ENCODE results near the gene C17orf75. TPM values are rescaled to one million over a fixed set of nuclear protein-coding genes. Genes with fewer than 3 reads are reported as not detected.

The C17orf75 gene
- total RNA-seq, 1 donor from 2014 or later = 16.2 TPM

GRCh38 chr17:32383926-32384434, 42.0 kb upstream of the C17orf75 start:
- H3K27me3 Mint-ChIP-seq (ENCODE audit: low read depth, unreplicated experiment) = no peaks in the 10 kb centered on the region
- H3K4me3 Mint-ChIP-seq (ENCODE audit: unreplicated experiment) = no peak overlapping the region
- FAIRE-seq (no peak), DNase-seq (ENCODE audit: low read depth) (no peak)
- TF ChIP-seq CTCF (IDR thresholded peaks at IDR 0.05; ENCODE audit: insufficient read depth, low read depth, low read length) (no peak), EZH2 (IDR thresholded peaks at IDR 0.05; ENCODE audit: insufficient read depth, low read length) (no peak)
- Histone ChIP-seq H3K4me3 (ENCODE audit: insufficient read depth, low read depth, low read length) (no peak overlapping the region), H3K9ac (ENCODE audit: low read length) (no peak overlapping the region), H3K79me2 (ENCODE audit: insufficient read depth, low read length) (peaks cover 8% of the 10 kb centered on the region), H2AFZ (ENCODE audit: low read depth, low read length) (no peak overlapping the region), H3K4me1 (ENCODE audit: insufficient read depth, low read length) (no peaks in the 10 kb centered on the region), H3K9me3 (ENCODE audit: insufficient read depth, low read depth, low read length) (no peaks in the 10 kb centered on the region), H3K4me2 (ENCODE audit: low read length) (no peak overlapping the region), H4K20me1 (ENCODE audit: insufficient read depth, low read length) (peaks cover 30% of the 10 kb centered on the region), H3K27ac (ENCODE audit: low read depth, low read length) (no peak overlapping the region), H3K36me3 (ENCODE audit: insufficient read depth, low read length) (peaks cover 33% of the 10 kb centered on the region), H3K27me3 (ENCODE audit: insufficient read depth, low read length) (no peaks in the 10 kb centered on the region)
- H3K9me3 Mint-ChIP-seq (ENCODE audit: unreplicated experiment) = no peaks in the 10 kb centered on the region
- H3K4me1 Mint-ChIP-seq (ENCODE audit: low read depth, unreplicated experiment) = peaks cover 9% of the 10 kb centered on the region
- H3K27ac Mint-ChIP-seq (ENCODE audit: unreplicated experiment) = no peak overlapping the region
- peaks cover 6% of the 10 kb centered on the region for H3K36me3 Mint-ChIP-seq (ENCODE audit: low read depth, unreplicated experiment)

GRCh38 chr17:32382526-32383223, 40.7 kb upstream of the C17orf75 start:
- no peak overlapping the region for H3K27ac Mint-ChIP-seq (ENCODE audit: unreplicated experiment)
- FAIRE-seq = no peak

More at GRCh38 chr17:32382526-32383223, 40.7 kb upstream of the C17orf75 start:
- H3K4me3 Mint-ChIP-seq (ENCODE audit: unreplicated experiment) = no peak overlapping the region
- Histone ChIP-seq H3K9ac (ENCODE audit: low read length) (no peak overlapping the region), H3K27me3 (ENCODE audit: insufficient read depth, low read length) (no peaks in the 10 kb centered on the region), H3K4me2 (ENCODE audit: low read length) (no peak overlapping the region), H3K4me3 (ENCODE audit: insufficient read depth, low read depth, low read length) (no peak overlapping the region), H2AFZ (ENCODE audit: low read depth, low read length) (no peak overlapping the region), H3K4me1 (ENCODE audit: insufficient read depth, low read length) (no peaks in the 10 kb centered on the region), H3K79me2 (ENCODE audit: insufficient read depth, low read length) (peaks cover 16% of the 10 kb centered on the region), H3K27ac (ENCODE audit: low read depth, low read length) (no peak overlapping the region), H4K20me1 (ENCODE audit: insufficient read depth, low read length) (peaks cover 38% of the 10 kb centered on the region), H3K9me3 (ENCODE audit: insufficient read depth, low read depth, low read length) (no peaks in the 10 kb centered on the region), H3K36me3 (ENCODE audit: insufficient read depth, low read length) (peaks cover 45% of the 10 kb centered on the region)
- peaks cover 9% of the 10 kb centered on the region for H3K4me1 Mint-ChIP-seq (ENCODE audit: low read depth, unreplicated experiment)
- H3K9me3 Mint-ChIP-seq (ENCODE audit: unreplicated experiment) = no peaks in the 10 kb centered on the region
- no peak for DNase-seq (ENCODE audit: low read depth)
- no peaks in the 10 kb centered on the region for H3K27me3 Mint-ChIP-seq (ENCODE audit: low read depth, unreplicated experiment)
- TF ChIP-seq CTCF (IDR thresholded peaks at IDR 0.05; ENCODE audit: insufficient read depth, low read depth, low read length) = no peak
- TF ChIP-seq EZH2 (IDR thresholded peaks at IDR 0.05; ENCODE audit: insufficient read depth, low read length) = no peak
- peaks cover 8% of the 10 kb centered on the region for H3K36me3 Mint-ChIP-seq (ENCODE audit: low read depth, unreplicated experiment)

All from astrocyte (in vitro differentiated cells and primary cell).